ENCODE measurements around the gene ANGPTL4.
A peak's percentile ranks its signal among the peaks of the same experiment; 100 is the strongest.

ANGPTL4 gene

GRCh38 chr19:8413629-8413995 lies 49.7 kb downstream of the ANGPTL4 start:
- DNase-seq (ENCODE audit: low spot score), result no peak

GRCh38 chr19:8416796-8417195 lies 52.8 kb downstream of the ANGPTL4 start:
- no peak for DNase-seq (ENCODE audit: low spot score)

GRCh38 chr19:8421484-8422461 lies 57.8 kb downstream of the ANGPTL4 start:
- DNase-seq (ENCODE audit: low spot score), result no peak

GRCh38 chr19:8423817-8424223 lies 59.9 kb downstream of the ANGPTL4 start:
- peak; percentile 96 for DNase-seq (ENCODE audit: low spot score)

Data from AG08395 (cell line).